ENCODE measurements around the gene CLIC5. TPM values are rescaled to one million over a fixed set of nuclear protein-coding genes. Genes with fewer than 3 reads are reported as not detected.

The CLIC5 gene
- total RNA-seq, 1 experiment from 2014 or later, result not detected

DNA sequence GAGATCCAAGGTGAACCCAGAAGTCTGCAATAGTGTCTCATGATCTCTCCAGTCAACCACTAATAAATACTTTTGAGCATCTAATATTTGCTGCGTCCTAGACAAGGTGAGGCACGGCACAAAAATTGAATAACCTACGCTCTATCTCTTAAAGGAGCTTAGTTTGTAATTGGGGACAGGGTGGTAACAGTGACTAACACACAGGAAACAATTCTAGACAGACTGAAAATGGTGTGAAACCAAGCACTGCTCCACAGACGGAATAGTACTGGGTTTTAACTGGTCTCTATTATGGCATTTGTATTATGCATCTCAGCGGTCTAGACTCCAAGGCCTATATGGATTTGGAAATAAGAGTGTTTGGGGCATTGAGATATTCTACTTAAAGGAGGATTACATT is 120.1 kb downstream of the CLIC5 start:
- no peak for DNase-seq (ENCODE audit: low read depth)

DNA sequence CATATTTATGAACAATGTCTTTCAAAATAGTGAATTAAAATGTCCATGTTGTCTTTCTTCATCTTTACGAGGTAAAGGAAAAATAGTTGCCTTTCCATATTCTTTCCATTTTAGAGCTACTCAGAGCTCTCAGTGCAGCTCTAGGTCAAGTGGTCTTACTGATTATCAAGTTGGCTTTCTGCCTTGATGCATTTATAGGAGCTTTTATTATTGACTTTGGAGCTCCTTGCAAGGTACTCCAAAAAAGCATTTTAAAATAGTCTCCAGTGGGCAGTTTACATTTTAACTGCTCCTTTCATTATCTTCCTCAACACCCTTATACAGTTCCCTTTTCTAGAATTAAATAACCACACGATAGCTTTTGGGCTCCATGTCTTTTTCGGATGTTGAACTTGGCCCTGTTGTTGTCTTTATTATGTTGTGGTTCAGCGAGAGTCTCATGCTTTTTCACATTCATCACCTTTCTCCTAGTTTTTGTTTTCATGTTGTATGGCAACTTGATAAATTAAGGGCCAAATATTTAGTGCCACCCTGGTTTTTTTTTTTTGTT is 122.9 kb downstream of the CLIC5 start:
- DNase-seq (ENCODE audit: low read depth), result no peak

DNA sequence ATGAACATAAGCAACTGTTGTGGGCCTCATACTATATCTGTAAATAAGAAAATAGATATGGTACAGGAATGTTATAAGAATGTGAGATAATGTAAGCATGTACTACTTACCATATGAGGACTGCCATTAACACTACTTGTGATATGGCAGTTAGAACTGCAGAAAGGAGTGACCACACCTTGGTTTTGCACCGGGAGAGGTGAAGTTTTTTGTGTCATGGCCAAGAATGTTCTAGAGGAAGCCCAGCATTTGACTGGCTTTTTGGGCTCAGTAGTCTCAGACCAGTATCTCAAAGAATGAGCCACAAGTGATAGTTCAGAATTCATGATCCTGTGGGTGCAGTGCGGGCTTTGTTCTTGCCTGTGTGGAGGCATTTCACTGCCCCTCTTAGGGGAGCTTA is 123.5 kb downstream of the CLIC5 start:
- no peak for DNase-seq (ENCODE audit: low read depth)

DNA sequence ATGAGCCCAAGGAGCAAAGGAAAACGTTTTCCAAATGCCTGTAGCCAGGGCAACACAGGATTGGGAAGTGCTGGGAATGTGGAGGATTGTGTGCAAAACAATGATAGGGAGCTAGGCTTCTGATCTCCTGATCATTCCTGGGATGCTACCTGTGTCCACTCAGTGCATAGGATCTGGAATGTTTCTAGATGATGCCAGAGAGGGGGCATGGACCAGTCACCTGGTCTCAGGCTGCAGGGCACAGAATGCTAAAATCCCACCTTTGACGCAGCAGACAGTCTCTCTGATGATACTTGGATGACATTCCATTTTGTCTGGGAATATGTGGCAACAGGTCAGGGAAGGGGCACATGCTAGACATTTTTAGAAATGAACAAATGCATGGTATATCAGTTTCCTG is 128.9 kb downstream of the CLIC5 start:
- DNase-seq (ENCODE audit: low read depth), result no peak

DNA sequence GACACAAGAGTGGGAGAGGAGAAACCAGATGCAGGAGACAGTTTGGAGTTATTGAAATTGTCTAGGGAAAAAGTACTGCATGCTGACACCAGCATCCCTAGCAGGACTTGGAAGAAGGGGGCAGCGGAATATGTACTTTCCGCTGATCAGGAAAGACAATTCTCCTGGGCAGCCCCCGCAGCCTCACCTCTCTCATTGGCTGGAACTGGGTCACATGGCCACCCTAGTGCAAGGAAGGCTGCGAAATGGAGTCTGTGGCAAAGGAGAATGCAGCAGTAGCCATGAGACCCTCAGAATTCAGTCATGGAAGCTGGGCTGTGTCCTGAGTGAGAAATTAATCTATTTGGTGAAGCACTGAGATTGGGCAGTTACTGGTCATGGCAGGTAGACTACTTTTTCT is 131.3 kb downstream of the CLIC5 start:
- DNase-seq (ENCODE audit: low read depth), result no peak

DNA sequence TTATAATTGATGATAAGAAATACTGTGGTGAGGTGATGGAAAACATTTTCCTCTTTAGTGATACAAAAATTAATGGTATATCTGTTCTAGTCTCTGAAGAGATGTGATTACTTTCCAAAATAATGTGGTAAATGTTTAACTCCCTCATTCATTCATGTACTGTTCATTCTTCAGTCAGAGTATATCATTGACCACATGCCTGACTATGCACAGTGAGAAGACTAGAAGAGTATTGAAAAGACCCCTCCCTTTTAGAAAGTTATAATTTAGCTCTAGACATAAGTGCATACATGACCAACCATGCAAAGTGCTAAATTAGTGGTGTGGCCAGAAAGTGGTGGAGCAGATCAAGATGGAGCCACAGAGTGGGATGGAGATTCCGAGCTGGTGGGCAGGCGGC is 133.0 kb downstream of the CLIC5 start:
- DNase-seq (ENCODE audit: low read depth), result no peak

DNA sequence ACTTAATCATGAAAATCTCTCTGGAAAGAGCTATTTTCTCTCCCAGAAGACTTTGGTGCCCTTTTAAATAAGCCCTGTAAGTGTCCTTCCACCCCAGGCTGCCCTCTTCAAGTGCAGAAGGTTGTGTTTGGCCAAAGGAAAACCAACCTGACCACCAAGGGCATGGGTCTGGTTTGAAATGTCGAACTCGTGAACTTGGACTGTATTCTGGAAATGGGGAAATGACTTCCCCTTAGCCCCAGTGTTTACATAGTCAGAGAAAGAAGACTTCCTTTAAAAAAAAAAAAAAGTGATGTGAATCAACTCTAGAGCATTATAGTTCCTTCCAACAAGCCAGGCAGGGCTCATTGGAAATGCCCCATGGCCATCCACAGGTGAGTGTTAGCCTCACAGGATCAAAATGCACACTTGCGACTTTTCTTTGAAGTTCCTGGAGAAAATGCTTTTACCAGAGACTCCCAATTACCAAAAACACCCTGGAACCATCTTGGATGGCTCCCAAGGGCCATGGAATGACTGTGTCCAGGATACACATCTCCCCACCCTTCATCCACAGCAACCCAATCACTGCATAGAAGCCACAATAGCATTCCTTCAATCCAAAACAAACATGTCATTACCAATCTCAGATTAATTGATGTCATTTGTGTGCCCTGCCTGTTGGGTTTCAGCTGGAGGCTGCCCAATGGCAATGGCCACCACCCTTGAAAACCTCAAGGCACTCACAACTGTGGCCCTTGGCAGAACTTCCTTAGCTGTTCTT is 133.8 kb downstream of the CLIC5 start:
- no peak for DNase-seq (ENCODE audit: low read depth)

DNA sequence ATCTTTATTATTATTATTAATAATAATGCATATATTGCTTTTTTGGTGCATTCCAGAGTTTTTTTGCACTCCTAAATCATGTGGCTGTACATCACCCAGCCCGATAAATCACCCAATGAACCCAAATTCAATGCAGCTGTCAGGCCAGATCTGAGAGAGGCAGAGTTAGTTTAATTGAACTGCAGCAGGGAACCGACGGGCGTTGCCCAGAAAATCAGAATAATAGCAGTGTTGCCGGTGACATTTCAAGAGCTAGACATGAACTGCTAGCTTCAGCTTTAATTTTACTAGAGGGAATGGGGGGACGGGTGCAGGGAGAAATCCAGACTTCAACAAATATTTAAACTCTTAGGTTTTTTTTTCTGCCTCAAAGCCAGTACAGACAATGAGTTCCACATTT is 135.0 kb downstream of the CLIC5 start:
- no peak for DNase-seq (ENCODE audit: low read depth)

DNA sequence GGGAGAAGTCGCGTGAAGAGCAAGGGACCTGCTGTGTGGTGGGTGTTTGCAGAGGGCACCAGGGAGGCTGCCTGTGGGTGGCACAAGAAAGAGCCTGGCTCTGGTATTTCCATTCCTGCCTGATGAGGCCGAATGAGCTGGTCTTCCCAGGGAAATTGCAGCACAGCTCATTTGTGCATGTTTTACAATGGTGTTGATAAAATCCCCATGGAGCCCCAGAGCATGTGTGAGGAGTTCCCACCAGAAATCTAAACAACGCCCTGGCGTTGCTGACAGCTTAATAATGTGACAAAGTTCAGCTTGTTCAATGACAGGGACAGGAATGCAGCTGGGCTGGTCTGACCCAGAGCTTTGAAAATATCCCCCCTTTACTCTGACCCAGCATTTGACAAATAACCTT is 135.5 kb downstream of the CLIC5 start:
- DNase-seq (ENCODE audit: low read depth), result no peak

DNA sequence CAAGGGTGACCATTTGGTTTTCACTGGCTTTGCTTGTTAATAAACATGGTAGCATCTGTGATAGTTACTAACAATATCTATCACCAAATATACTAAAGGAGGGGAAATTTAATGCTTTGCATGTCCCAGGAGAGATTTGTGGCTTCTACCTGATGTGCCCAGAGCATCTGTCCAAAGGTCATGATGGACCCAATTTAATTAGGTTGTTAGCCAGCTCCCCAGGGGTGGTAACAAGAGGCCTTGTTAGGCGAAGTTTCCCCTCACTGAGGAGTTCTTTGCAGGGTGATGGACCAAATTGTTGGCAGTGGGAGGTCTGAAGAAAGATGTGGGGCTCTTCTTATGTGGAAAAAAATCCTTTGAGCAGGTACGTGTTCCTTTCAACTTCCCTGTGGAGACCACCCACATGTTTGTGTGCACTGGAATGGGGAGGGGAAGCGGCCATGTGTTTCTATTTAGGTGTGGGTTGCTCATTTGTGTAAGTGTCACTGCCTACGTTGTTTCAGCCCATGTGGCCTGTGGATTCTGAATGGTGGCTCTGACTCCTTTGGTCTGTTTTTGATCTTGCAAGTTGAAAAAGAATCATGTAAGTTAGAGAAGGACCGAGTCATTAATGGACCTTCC is 137.6 kb downstream of the CLIC5 start:
- DNase-seq (ENCODE audit: low read depth), result no peak

DNA sequence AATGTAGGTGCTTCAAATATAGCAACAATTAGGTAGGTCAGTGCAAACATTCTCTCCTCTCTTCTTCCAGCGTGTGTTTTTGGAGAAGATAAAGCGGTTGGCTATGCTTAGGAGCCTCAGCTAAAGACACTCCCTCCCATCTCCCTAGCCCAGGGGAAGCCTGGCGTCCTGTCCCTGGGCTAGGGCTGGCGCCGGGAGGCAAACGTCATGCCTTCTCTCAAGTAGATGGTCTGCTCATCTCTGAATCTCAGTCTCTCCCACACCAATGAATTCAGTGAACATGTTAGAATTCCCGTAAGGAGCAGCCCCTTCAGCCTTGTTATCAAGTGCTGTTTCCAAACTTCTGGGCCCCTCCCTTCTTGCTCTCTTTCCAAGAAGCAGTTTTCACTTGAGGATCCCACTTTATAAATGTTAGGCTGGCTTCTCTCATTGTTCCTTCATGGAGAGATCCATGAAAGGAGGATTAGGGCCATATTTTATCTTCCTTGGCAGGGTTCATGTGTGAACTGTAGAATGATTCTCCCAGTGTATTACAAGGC is 142.8 kb downstream of the CLIC5 start:
- no peak for DNase-seq (ENCODE audit: low read depth)

DNA sequence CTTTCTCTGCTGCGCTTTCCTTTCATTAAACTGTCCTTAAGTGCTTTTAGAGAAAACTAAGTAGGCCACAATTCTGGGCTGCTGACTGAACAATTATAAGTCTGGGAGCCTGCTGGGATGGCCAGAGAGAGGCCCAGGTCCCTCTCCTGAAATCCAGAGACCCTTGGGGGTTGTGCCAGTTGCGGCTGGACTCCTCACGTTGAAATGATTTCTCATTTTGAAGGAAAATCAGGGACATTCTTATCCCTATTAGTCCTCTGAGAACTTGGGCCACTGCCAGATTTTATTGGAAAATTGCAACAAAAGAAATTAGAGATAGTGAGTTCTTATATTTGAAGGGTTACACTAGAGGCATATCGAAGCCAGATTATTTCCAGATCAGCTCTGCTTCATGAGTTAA is 145.1 kb downstream of the CLIC5 start:
- no peak for DNase-seq (ENCODE audit: low read depth)

DNA sequence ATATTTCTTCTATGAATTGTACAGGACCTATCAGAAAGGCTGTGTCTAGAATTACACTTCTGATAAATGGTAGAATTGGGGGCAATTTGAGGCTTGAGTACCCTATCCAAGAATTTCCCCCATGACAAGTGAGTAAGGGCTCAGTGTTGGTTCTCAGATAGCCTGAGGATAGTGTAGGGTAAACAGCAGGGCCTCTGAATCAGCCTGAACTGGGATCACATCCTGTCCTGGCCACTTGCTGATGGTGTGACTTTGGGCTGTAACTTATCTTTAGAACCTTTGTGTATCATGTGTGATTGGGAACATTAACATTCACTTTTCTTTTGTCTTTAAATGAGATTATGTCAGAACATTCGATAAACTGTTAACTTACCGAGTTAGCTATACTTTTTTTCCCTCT is 151.0 kb downstream of the CLIC5 start:
- DNase-seq (ENCODE audit: low read depth), result no peak

DNA sequence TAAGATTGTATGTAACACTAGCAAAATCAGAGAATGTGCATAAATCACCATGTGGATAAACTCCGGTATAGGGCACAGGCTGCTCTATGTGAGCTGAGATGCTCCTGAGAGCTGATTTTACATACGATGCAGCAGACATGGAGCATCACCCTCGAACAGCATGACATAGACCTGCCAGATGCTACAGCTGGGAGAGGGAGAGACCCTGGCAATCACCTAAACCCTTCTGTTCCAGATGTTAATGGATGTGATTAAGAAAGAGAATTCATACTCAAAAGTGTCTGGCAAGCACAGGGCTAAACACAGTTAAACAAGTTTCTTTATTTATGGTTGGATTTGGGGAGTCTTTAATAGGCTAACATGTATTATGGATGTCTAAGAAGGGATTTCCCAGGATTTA is 157.0 kb downstream of the CLIC5 start:
- DNase-seq (ENCODE audit: low read depth), result no peak

DNA sequence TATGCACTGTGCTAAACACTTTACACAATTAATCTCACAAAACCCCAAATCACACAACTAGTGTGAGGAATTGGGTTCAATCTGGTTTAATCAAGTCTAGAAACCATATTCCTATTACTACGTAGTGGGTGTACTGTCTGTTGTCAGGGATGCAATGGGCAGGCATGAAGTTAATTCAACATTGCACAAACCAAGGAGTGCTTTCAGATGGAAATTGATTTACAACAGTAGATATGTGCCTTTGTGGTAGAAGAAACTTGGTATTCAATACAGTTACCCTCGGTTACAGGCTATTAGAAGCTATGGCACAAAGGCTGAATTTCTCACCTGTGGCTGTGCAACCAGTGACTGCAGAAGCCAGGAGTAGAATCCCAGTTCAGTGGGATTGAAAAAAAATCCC is 157.8 kb downstream of the CLIC5 start:
- no peak for DNase-seq (ENCODE audit: low read depth)

DNA sequence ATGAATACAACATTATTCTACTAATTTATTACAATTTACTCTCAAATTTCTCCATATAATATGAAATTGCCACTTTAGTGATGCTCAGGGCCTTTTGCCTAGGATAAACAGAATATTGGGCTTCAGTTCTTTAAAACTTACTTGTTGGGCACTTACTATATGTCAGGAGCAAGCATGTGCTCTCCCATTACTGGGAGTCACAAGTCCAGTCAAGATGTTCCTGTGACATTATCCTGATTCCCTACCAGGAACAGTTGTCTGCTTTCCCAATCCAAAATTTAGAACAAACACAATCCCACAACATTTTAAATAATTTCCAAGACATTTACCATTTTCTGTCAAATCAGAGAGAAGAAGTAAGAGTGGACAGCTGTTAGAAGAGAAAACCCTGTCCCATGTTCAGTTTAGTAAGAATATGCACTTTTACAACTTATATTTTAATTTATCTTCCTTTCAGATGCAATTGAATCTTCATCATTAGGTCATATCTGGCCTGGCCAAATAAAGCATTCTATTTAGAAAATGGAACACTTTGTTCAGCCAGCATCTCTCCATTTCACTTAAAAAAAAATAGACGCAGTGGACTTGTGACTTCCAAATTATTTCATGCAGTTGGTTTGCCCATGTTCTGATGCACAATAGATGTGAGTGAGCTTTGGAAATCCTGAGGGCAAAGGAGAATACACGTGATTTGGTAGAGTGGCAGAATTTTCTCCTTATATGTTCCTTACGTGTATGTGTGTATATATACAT is 159.8 kb downstream of the CLIC5 start:
- DNase-seq (ENCODE audit: low read depth), result no peak

DNA sequence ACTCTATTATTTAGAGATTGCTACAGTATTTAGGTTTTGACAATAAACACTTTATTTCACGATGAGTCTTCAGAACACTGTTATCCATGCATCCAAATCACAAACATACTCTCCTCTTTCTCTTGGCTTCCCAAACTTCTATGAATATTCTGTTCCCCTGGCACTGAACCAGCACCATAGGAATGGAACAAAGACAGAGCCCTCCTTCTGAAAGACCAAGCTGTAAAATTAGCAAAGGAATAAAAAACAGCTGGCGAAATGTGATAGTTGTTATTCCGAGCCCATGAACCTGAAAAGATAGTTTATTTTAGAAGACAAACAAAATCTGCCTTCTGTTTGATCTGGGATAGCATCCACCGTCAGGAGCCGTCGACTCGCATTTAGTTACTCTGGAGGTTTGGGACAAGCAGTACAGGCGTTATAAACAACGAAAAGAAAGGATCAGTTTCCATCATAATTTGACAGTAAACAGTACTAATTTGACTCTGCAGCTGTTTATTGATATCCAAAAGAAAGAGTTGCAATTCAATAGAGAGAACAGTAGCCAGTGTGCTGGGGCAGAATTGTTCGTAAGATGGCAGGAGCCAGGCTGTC is 161.4 kb downstream of the CLIC5 start:
- DNase-seq (ENCODE audit: low read depth), result no peak

DNA sequence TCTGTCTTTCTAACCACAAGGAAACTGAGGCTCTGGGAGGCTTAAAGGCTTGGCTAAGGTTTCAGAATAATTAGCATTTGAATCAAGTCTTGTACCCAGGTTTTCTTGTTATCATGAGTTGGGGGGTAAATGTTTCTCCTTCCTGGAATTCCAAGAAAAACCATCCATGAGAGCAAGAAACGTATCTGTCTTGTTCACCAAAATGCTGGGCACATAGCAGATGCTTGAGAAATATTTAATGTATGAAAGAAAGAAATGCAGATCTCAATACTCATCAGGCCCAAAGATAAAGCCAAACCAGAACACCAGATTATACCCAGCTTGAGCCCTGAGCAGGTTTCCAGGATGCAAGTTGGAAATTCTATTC is 164.6 kb downstream of the CLIC5 start:
- DNase-seq (ENCODE audit: low read depth), result no peak

DNA sequence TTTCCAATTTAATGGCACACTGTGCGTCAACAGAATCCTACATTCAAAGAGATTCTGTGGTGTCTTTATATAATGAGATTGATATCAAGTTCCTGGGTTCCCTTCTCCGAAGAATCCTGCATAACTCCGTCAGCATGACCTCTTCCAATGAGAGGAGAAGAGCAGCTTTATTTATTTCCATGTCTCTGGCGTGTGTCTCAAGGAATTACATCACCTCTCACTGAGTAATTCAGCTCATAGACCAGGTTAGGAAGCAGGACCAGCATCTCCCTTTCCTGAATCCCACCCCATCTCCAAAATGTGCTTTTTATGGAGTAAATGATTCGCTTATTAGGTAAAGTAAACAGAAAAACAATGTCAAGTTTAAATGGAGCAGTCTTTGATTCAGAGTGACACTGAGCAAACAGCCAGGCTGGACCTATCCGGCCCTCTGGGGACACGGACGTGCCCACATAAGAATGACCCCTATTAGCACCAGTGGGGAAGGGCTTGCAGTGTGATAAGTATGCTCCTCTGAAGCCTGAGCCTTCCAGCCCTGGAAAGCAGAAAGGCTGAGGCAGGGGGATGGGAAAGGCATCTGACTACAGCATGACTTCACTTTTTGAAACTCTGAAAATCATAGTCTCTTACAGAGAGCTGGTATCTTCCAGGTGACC is 165.2 kb downstream of the CLIC5 start:
- DNase-seq (ENCODE audit: low read depth), result no peak

DNA sequence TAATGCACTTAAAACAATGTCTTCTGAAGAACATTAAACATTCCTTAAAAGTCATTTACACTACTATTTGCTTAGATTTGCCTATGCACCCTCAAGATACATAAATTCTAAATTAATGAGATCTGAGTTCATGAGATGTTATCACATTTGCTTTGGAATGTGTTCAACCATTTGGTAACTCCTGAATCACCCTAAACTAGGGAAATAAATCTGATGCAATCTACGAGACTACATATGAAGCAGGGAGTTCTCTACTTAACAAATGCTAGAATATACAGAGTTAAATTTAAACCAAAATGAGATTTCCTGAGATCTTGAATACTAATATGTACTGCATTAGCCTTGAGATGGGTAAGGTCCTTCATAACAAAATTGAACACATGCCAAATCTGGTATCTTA is 170.1 kb downstream of the CLIC5 start:
- DNase-seq (ENCODE audit: low read depth), result no peak

DNA sequence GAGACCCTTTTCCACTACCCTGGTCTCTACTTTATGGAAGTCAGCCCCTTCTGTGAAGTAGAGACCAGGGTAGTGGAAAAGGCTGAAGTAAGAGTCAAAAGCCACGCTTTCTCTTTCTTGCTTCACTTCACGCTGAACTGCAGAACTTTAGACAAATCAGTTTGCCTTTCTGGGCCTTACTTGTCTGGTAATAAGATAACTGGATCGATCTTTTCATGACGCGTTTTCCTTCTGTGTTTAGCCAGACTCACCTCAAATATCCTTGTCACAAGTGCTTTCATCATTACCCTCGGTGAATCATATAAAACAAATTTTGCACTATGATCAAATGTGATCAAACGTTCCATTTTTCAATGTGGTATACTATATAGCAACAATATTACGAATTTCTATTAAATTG is 170.7 kb downstream of the CLIC5 start:
- no peak for DNase-seq (ENCODE audit: low read depth)

Data from LHCN-M2 (cell line).